Measurements from ENCODE around the gene KCNJ12. TPM values are rescaled to one million over a fixed set of nuclear protein-coding genes. Genes with fewer than 3 reads are reported as not detected.

The KCNJ12 gene
- total and polyA plus RNA-seq, 2 experiments from 2014 or later: 0.61 to 2.4 TPM

- TF ChIP-seq, protein P1, sequence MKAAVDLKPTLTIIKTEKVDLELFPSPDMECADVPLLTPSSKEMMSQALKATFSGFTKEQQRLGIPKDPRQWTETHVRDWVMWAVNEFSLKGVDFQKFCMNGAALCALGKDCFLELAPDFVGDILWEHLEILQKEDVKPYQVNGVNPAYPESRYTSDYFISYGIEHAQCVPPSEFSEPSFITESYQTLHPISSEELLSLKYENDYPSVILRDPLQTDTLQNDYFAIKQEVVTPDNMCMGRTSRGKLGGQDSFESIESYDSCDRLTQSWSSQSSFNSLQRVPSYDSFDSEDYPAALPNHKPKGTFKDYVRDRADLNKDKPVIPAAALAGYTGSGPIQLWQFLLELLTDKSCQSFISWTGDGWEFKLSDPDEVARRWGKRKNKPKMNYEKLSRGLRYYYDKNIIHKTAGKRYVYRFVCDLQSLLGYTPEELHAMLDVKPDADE (IDR thresholded peaks at IDR 0.05): no peak
- Histone ChIP-seq H3K4me3 (no peak overlapping the region), H3F3A (replicated peaks; ENCODE audit: low read depth) (no peaks in the 10 kb centered on the region), H2AFZ (no peak overlapping the region), H3K79me2 (replicated peaks; ENCODE audit: insufficient read depth) (no peaks in the 10 kb centered on the region), H3K4me1 (ENCODE audit: insufficient read depth) (no peaks in the 10 kb centered on the region), H3K27me3 (ENCODE audit: insufficient read depth) (no peaks in the 10 kb centered on the region), H3K27ac (ENCODE audit: low read depth) (no peak overlapping the region), H4K20me1 (replicated peaks; ENCODE audit: insufficient read depth) (no peaks in the 10 kb centered on the region), H3K9me2 (ENCODE audit: insufficient read depth) (no peaks in the 10 kb centered on the region), H3K36me3 (ENCODE audit: insufficient read depth) (no peaks in the 10 kb centered on the region), H3K4me2 (no peak overlapping the region)
- no peaks in the 10 kb centered on the region; the same call in 2 of the 3 replicates for H3K4me1 Mint-ChIP-seq
- H3K4me3 Mint-ChIP-seq: no peak overlapping the region
- H3K27ac Mint-ChIP-seq: no peak overlapping the region
- H3K36me3 Mint-ChIP-seq (ENCODE audit: low read depth): no peaks in the 10 kb centered on the region
- ATAC-seq (no peak), DNase-seq (ENCODE audit: low spot score) (no peak)
- peaks cover 10% of the 10 kb centered on the region for H3K27me3 Mint-ChIP-seq (ENCODE audit: insufficient read depth, low read depth, poor library complexity)
- peaks cover 2% of the 10 kb centered on the region; the same call in 1 of the 3 replicates for H3K9me3 Mint-ChIP-seq
Observed at GRCh38 chr17:21389394-21389793, 13.2 kb downstream of the KCNJ12 start.

DNA sequence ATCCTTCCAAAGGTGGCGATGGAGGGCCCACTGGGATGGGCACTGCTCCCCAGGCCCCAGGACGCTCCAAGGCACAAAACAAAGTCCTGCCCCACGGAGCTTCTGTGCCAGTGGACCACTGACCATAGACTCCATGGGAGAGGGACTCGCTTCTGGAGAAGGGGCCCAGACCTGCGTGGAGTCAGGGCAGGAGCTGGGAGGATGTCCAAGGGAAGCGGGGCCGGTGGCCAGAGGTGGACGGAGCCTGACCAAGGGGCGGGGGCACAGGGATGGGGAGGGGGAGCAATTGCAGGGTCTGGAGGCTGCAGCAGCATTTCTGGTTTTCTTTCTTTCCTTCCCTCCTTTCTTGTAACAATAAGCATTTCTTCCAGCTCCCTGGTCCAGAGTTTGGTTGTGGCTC is 14.1 kb downstream of the KCNJ12 start:
- no peaks in the 10 kb centered on the region for H3K9me2 ChIP-seq (ENCODE audit: insufficient read depth)
- ATAC-seq (no peak), DNase-seq (ENCODE audit: low spot score) (no peak)
- no peak overlapping the region for H3K4me3 ChIP-seq
- Mint-ChIP-seq H3K4me1 (no peaks in the 10 kb centered on the region; the same call in 2 of the 3 replicates), H3K9me3 (peaks cover 2% of the 10 kb centered on the region; the same call in 1 of the 3 replicates), H3K27me3 (ENCODE audit: insufficient read depth, low read depth, poor library complexity) (peaks cover 11% of the 10 kb centered on the region), H3K4me3 (no peak overlapping the region), H3K27ac (no peak overlapping the region), H3K36me3 (ENCODE audit: low read depth) (no peaks in the 10 kb centered on the region)
- no peak overlapping the region for H3K27ac ChIP-seq (ENCODE audit: low read depth)
- H3K79me2 ChIP-seq (replicated peaks; ENCODE audit: insufficient read depth): no peaks in the 10 kb centered on the region
- H3K4me1 ChIP-seq (ENCODE audit: insufficient read depth): no peaks in the 10 kb centered on the region
- no peaks in the 10 kb centered on the region for H3K27me3 ChIP-seq (ENCODE audit: insufficient read depth)
- no peaks in the 10 kb centered on the region for H3K36me3 ChIP-seq (ENCODE audit: insufficient read depth)
- no peaks in the 10 kb centered on the region for H3F3A ChIP-seq (replicated peaks; ENCODE audit: low read depth)
- H3K4me2 ChIP-seq: no peak overlapping the region
- H4K20me1 ChIP-seq (replicated peaks; ENCODE audit: insufficient read depth): no peaks in the 10 kb centered on the region
- H2AFZ ChIP-seq: no peak overlapping the region
- TF ChIP-seq, protein P2, sequence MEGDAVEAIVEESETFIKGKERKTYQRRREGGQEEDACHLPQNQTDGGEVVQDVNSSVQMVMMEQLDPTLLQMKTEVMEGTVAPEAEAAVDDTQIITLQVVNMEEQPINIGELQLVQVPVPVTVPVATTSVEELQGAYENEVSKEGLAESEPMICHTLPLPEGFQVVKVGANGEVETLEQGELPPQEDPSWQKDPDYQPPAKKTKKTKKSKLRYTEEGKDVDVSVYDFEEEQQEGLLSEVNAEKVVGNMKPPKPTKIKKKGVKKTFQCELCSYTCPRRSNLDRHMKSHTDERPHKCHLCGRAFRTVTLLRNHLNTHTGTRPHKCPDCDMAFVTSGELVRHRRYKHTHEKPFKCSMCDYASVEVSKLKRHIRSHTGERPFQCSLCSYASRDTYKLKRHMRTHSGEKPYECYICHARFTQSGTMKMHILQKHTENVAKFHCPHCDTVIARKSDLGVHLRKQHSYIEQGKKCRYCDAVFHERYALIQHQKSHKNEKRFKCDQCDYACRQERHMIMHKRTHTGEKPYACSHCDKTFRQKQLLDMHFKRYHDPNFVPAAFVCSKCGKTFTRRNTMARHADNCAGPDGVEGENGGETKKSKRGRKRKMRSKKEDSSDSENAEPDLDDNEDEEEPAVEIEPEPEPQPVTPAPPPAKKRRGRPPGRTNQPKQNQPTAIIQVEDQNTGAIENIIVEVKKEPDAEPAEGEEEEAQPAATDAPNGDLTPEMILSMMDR (conservative IDR thresholded peaks at IDR 0.05; ENCODE audit: low read depth in 2 of 2): no peak
- TF ChIP-seq STAT1 (IDR thresholded peaks at IDR 0.05; ENCODE audit: unreplicated experiment) (no peak), EZH2 (IDR thresholded peaks at IDR 0.05; ENCODE audit: low read depth, unreplicated experiment) (no peak), EZH2phosphoT487 (IDR thresholded peaks at IDR 0.05; ENCODE audit: unreplicated experiment) (no peak), NANOG (IDR thresholded peaks at IDR 0.05; ENCODE audit: borderline replicate concordance) (no peak), CREB1 (CRISPR knock-in tag; IDR thresholded peaks at IDR 0.05; ENCODE audit: low read depth) (no peak), POLR2AphosphoS5 (IDR thresholded peaks at IDR 0.05; ENCODE audit: low read depth) (no peak), ZNF114 (CRISPR knock-in tag; IDR thresholded peaks at IDR 0.05) (no peak), JUNB (IDR thresholded peaks at IDR 0.05; ENCODE audit: unreplicated experiment) (no peak), ZNF331 (CRISPR knock-in tag; IDR thresholded peaks at IDR 0.05; ENCODE audit: low read depth) (no peak)
- TF ChIP-seq, protein P3, sequence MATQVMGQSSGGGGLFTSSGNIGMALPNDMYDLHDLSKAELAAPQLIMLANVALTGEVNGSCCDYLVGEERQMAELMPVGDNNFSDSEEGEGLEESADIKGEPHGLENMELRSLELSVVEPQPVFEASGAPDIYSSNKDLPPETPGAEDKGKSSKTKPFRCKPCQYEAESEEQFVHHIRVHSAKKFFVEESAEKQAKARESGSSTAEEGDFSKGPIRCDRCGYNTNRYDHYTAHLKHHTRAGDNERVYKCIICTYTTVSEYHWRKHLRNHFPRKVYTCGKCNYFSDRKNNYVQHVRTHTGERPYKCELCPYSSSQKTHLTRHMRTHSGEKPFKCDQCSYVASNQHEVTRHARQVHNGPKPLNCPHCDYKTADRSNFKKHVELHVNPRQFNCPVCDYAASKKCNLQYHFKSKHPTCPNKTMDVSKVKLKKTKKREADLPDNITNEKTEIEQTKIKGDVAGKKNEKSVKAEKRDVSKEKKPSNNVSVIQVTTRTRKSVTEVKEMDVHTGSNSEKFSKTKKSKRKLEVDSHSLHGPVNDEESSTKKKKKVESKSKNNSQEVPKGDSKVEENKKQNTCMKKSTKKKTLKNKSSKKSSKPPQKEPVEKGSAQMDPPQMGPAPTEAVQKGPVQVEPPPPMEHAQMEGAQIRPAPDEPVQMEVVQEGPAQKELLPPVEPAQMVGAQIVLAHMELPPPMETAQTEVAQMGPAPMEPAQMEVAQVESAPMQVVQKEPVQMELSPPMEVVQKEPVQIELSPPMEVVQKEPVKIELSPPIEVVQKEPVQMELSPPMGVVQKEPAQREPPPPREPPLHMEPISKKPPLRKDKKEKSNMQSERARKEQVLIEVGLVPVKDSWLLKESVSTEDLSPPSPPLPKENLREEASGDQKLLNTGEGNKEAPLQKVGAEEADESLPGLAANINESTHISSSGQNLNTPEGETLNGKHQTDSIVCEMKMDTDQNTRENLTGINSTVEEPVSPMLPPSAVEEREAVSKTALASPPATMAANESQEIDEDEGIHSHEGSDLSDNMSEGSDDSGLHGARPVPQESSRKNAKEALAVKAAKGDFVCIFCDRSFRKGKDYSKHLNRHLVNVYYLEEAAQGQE (IDR thresholded peaks at IDR 0.05; ENCODE audit: unreplicated experiment): no peak
- TF ChIP-seq, protein P1 (IDR thresholded peaks at IDR 0.05): no peak

Data from GM23338 (cell line).